ENCODE measurements around the gene SHPK. TPM values are rescaled to one million over a fixed set of nuclear protein-coding genes. Genes with fewer than 3 reads are reported as not detected.

Gene SHPK
- total RNA-seq, 1 donor from 2014 or later, result 35.5 TPM

DNA sequence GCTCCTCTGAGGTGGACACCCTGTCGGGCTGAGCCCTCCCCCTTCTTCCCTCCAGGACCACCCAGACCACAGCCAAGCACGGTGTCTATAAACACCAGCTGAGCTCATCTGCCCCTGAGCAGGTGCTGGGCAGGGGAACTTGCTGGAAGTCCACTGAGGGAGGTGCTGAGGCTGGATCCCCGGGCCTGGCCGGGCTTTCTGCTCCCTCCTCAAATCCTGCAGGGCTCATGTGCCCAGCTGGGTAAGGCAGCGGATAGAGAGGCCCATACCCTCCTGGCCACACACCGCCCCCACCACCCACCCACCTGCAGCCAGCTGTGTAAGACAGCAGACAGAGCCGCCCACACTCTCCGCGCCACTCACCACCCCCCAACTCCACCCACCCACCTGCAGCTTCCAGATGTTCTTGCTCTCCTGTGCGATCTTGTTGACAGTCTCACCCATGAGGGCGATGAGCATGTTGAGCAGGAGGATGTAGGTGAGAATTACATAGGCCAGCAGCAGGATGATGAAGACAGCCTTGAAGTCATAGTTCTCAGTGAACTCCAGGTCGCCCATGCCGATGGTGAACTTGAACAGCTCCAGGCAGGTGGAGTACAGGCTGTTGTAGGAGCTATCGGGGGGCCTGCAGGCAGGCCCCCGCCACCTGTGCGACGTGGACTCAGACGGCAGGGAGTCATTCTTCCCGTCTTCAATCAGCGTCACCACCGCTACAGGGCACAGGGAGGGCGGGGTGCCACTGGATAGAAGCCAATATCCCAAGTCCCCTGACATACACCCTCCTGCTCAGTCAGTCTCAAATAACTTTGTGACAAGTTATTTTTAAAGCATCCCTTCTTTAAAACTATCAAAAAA lies 62.6 kb downstream of the SHPK start:
- Mint-ChIP-seq H3K27ac (ENCODE audit: unreplicated experiment) (no peak overlapping the region), H3K36me3 (ENCODE audit: unreplicated experiment) (no peaks in the 10 kb centered on the region), H3K27me3 (ENCODE audit: unreplicated experiment) (no peaks in the 10 kb centered on the region), H3K4me1 (ENCODE audit: low read depth, unreplicated experiment) (no peaks in the 10 kb centered on the region), H3K4me3 (ENCODE audit: unreplicated experiment) (no peak overlapping the region), H3K9me3 (ENCODE audit: unreplicated experiment) (no peaks in the 10 kb centered on the region)
- no peak for DNase-seq
- TF ChIP-seq, protein P1, sequence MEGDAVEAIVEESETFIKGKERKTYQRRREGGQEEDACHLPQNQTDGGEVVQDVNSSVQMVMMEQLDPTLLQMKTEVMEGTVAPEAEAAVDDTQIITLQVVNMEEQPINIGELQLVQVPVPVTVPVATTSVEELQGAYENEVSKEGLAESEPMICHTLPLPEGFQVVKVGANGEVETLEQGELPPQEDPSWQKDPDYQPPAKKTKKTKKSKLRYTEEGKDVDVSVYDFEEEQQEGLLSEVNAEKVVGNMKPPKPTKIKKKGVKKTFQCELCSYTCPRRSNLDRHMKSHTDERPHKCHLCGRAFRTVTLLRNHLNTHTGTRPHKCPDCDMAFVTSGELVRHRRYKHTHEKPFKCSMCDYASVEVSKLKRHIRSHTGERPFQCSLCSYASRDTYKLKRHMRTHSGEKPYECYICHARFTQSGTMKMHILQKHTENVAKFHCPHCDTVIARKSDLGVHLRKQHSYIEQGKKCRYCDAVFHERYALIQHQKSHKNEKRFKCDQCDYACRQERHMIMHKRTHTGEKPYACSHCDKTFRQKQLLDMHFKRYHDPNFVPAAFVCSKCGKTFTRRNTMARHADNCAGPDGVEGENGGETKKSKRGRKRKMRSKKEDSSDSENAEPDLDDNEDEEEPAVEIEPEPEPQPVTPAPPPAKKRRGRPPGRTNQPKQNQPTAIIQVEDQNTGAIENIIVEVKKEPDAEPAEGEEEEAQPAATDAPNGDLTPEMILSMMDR (IDR thresholded peaks at IDR 0.05; ENCODE audit: partially characterized antibody, unreplicated experiment), result no peak

DNA sequence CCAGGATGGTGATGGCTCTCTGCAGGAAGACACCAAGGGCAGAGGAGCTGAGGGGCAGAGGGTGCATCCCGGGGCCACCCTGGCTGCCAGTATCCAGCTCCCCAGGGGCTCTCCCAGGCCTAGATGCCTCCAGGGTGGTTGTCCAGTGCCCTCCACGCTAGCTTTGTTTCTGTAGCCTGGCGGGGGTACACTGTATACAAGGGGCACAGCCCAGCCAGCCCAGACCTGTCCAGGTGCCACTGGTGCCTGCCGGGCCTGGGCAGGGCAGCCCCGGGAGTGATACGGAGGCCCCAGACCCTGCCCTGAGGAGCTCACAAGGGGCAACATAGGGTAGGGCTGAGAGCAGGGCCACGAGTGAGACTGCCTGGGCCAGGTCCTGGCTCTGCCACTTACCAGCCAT lies 63.8 kb downstream of the SHPK start:
- TF ChIP-seq, protein P1 (IDR thresholded peaks at IDR 0.05; ENCODE audit: partially characterized antibody, unreplicated experiment), result no peak

DNA sequence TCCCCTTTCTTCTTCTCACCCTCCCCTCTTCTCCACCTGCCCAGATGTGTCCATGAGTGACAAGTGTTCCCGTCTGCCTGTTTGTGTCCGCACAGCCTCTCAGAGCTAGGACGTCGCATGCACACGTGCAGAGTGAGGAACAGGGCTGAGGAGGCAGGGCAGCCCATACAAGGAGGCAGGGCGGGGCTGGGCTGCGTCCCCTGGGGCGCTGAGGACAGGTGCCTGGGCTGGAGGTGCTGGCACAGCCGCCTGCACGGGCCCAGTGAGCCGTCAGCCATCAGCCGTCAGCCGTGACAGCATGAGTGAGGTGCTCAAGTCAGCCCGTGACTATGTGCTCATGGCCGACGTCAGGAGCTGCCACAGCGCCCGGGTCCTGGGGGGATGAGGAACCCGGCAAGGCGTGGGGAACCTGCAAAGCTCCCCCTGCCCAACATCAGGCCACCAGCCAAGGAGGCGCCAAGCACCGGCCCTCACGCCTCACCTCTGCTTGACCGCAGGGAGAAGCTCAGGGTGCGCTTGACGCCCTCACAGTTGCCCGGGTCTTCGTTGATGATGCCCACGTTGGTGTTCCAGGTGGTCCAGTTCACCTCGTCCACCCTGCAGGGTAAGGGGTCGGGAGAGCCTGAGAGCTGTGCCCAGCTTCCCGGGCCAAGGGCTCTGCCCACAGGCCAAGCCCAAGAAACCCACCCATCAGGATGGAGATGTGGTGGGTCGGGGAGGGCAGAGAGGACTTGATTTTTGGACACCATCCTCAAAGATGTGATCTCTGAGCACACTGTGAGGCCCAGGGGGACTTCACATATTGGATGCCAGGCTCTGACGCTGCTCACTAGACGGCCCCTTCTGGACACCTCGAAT lies 64.8 kb downstream of the SHPK start:
- TF ChIP-seq, protein P1 (IDR thresholded peaks at IDR 0.05; ENCODE audit: partially characterized antibody, unreplicated experiment), result no peak
- no peaks in the 10 kb centered on the region for H3K4me1 Mint-ChIP-seq (ENCODE audit: low read depth, unreplicated experiment)
- no peaks in the 10 kb centered on the region for H3K9me3 Mint-ChIP-seq (ENCODE audit: unreplicated experiment)
- DNase-seq, result no peak
- no peaks in the 10 kb centered on the region for H3K27me3 Mint-ChIP-seq (ENCODE audit: unreplicated experiment)
- no peak overlapping the region for H3K4me3 Mint-ChIP-seq (ENCODE audit: unreplicated experiment)
- no peak overlapping the region for H3K27ac Mint-ChIP-seq (ENCODE audit: unreplicated experiment)
- H3K36me3 Mint-ChIP-seq (ENCODE audit: unreplicated experiment), result no peaks in the 10 kb centered on the region

More for the DNA sequence above, 63.8 kb downstream of the SHPK start:
- DNase-seq, result no peak
- Mint-ChIP-seq H3K27ac (ENCODE audit: unreplicated experiment) (no peak overlapping the region), H3K36me3 (ENCODE audit: unreplicated experiment) (no peaks in the 10 kb centered on the region), H3K27me3 (ENCODE audit: unreplicated experiment) (no peaks in the 10 kb centered on the region), H3K9me3 (ENCODE audit: unreplicated experiment) (no peaks in the 10 kb centered on the region), H3K4me1 (ENCODE audit: low read depth, unreplicated experiment) (no peaks in the 10 kb centered on the region), H3K4me3 (ENCODE audit: unreplicated experiment) (no peak overlapping the region)

DNA sequence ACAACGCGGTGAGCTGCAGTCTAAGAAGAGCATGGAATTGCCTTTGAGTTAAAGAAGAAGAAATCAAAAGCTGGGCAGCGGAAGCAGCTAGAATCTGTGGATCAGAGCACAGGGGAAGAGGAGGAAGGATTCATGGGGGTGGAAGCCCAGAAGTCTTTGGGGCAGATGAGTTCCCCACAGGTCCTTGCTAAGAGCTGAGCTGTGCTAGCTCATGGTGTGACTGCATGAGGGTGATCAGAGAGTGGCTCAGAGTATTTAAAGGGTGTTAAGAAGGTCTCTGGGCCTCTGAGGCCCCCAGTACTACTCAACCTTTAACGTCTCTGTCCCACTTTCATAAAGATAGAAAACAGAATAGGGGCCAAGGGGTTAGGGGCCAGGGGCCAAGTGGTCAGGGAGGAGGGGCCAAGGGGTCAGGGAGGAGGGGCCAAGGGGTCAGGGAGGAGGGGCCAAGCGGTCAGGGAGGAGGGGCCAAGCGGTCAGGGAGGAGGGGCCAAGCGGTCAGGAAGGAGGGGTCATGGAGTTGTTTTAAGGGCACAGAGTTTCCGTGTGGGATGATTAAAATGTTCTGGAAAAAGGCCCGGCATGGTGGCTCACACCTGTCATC lies 66.4 kb downstream of the SHPK start:
- H3K9me3 Mint-ChIP-seq (ENCODE audit: unreplicated experiment), result no peaks in the 10 kb centered on the region
- TF ChIP-seq, protein P1 (IDR thresholded peaks at IDR 0.05; ENCODE audit: partially characterized antibody, unreplicated experiment), result no peak
- H3K27ac Mint-ChIP-seq (ENCODE audit: unreplicated experiment), result no peak overlapping the region
- H3K27me3 Mint-ChIP-seq (ENCODE audit: unreplicated experiment), result no peaks in the 10 kb centered on the region
- no peaks in the 10 kb centered on the region for H3K4me1 Mint-ChIP-seq (ENCODE audit: low read depth, unreplicated experiment)
- H3K4me3 Mint-ChIP-seq (ENCODE audit: unreplicated experiment), result no peak overlapping the region
- peaks cover 6% of the 10 kb centered on the region for H3K36me3 Mint-ChIP-seq (ENCODE audit: unreplicated experiment)
- DNase-seq, result no peak

Data from glutamatergic neuron (in vitro differentiated cells).